GM18499 (cell line): ENCODE data around the gene STK25.
"Not testable (repeated sequence)": the region's sequence is repeated elsewhere in the genome, so short reads cannot be mapped to it uniquely, and the experiment has no call there.

Experiments
- ATAC-seq: cut with Tn5 transposase; IDR thresholded peaks from one replicate; pipeline ENCODE4 v1.9.1; 2021; ENCODE audit warnings: moderate number of reproducible peaks; ENCODE audit not compliant: insufficient read depth, unreplicated experiment

STK25 gene

GRCh38 chr2:241540771-241541561, 32.6 kb upstream of the STK25 start:
- no peak for ATAC-seq

GRCh38 chr2:241540401-241540770, 32.0 kb upstream of the STK25 start:
- no peak for ATAC-seq

GRCh38 chr2:241539616-241540374, 31.4 kb upstream of the STK25 start:
- no peak for ATAC-seq

- no peak for ATAC-seq
These were observed 30.6 kb upstream of the STK25 start for GRCh38 chr2:241538838-241539615.

- no peak for ATAC-seq
These were observed 27.7 kb upstream of the STK25 start for GRCh38 chr2:241535871-241536655.

GRCh38 chr2:241534701-241535375, 26.5 kb upstream of the STK25 start:
- ATAC-seq, result no peak

- ATAC-seq, result no peak
These were observed 25.9 kb upstream of the STK25 start for GRCh38 chr2:241534293-241534692.

- ATAC-seq, result no peak
These were observed 24.6 kb upstream of the STK25 start for GRCh38 chr2:241532733-241533601.

- ATAC-seq, result no peak
These were observed 23.8 kb upstream of the STK25 start for GRCh38 chr2:241532168-241532567.

GRCh38 chr2:241531161-241531722, 22.9 kb upstream of the STK25 start:
- ATAC-seq, result no peak

GRCh38 chr2:241530571-241530970, 22.2 kb upstream of the STK25 start:
- ATAC-seq, result no peak

GRCh38 chr2:241525818-241526780, 17.7 kb upstream of the STK25 start:
- not testable (repeated sequence) for ATAC-seq

- ATAC-seq, result no peak
These were observed 14.1 kb upstream of the STK25 start for GRCh38 chr2:241522477-241522876.

GRCh38 chr2:241519669-241520068, 11.3 kb upstream of the STK25 start:
- ATAC-seq, result no peak

- ATAC-seq, result no peak
These were observed 8.9 kb upstream of the STK25 start for GRCh38 chr2:241517297-241517696.

- no peak for ATAC-seq
These were observed 8.2 kb upstream of the STK25 start for GRCh38 chr2:241516520-241516965.
